Myocyte (in vitro differentiated cells): Measurements from ENCODE around the gene PTPRN2. TPM values are rescaled to one million over a fixed set of nuclear protein-coding genes. Genes with fewer than 3 reads are reported as not detected.
A peak's percentile ranks its signal among the peaks of the same experiment; 100 is the strongest.

Experiments used
- DNase-seq: peaks from one replicate; pipeline ENCODE4 v3.0.0-alpha.2; 2012; ENCODE audit warnings: low read depth
- total RNA-seq: library from RNA; depleted of rRNA; stranded (reverse); fragments of >200 nt; gene quantifications from 2 replicates; pipeline ENCODE4 v1.2.3, GENCODE V29; 2014

The PTPRN2 gene
- total RNA-seq, 1 donor from 2014 or later, result 0.24 TPM

- DNase-seq, result no peak
Observed at GRCh38 chr7:158579662-158580646, 7.7 kb downstream of the PTPRN2 start.

- no peak for DNase-seq
Observed at GRCh38 chr7:158576050-158576762, 11.4 kb downstream of the PTPRN2 start.

GRCh38 chr7:158574308-158575036 is 13.2 kb downstream of the PTPRN2 start:
- no peak for DNase-seq

DNA sequence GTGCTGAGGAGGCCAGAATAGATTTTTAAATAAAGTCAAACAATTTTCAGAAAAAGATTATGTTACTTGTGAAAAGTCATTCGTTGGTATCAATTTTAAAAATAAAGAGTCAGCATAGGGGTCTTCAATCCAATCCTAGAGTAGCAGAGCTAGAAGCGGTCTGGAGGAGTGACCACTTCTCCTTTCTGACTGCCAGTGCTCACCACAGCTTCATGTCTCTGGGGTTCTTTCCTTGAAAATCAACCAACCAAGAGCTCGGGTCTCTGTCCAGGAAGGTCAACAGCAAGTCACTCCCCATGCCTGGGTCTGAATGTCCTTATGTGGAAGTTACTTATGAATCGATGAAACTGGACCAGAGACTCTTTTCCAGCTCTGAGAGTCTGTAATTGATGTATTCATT is 14.3 kb downstream of the PTPRN2 start:
- no peak for DNase-seq

GRCh38 chr7:158572000-158572828 is 15.4 kb downstream of the PTPRN2 start:
- peak; percentile 91 for DNase-seq

DNA sequence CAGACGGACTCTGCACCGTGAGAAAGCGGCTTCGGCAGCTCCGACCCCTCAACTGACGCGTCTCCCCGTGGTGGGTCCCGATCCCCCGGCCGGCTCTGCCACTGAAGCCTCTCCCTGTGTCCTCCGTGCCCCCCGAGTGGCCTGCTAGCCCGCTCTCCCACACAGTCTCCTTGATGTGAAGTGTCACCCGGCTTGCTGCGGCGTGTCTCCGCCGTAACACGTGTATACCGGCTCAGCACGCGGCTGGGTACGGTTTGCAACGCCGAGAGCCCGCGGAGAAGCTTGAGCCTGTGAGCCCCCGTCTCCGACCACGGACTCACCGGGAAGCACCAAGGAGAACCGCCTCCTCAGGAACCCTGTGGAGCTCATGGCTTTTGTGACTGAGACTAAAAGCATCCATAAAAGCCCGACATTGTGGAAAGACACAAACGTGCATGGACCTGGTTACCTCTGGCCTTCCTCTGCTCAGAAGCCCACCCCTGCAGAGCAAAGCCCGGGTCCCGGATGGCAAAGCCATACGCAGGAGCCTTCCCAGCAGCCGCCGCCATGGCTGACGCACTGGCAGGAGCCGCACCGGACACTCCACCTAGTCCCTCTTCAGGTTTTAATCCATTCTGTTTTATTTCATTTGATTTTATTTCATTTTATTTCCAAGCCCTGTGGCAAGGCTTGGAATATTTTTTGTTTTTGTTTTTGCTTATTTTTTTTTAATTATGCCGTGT is 17.0 kb downstream of the PTPRN2 start:
- DNase-seq, result no peak

GRCh38 chr7:158569858-158570323 is 17.7 kb downstream of the PTPRN2 start:
- DNase-seq, result no peak

DNA sequence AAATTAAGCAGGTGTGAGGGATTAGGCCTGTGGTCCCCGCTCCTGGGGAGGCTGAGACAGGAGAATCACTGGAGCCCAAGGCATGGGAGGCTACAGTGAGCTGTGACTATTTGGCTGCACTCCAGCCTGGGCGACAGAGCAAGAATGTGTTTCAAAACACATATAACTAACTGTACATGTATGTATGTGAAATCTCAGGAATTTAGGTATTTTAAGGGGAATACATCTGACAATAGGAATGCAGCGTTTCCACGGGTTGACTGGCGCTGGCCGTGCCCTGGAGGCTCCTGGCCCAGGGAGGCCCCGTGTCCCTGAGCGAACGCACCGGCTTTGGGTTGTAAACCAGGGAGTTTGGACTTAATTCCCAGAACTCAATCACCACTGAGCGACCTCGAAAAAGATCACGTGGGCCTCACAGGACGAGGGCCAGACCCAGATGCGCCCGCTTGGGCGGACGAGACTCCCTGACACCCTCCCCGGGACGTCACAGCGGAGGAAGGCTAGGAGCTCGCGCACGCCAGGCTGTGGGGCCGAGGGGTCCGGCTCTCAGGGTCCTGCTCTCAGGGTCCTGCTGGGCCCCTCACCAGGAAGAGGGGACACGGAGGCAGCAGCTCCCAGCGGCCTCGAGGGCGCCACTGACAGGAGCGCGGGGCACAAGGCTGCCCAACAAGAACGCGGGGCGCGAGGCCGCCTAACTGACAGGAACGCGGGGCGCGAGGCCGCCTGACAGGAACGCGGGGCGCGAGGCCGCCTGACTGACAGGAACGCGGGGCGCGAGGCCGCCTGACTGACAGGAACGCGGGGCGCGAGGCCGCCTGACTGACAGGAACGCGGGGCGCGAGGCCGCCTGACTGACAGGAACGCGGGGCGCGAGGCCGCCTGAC is 18.4 kb downstream of the PTPRN2 start:
- no peak for DNase-seq

GRCh38 chr7:158567153-158567603 is 20.4 kb downstream of the PTPRN2 start:
- DNase-seq, result no peak

- peak; percentile 45 for DNase-seq
Observed at GRCh38 chr7:158564663-158565035, 23.0 kb downstream of the PTPRN2 start.

DNA sequence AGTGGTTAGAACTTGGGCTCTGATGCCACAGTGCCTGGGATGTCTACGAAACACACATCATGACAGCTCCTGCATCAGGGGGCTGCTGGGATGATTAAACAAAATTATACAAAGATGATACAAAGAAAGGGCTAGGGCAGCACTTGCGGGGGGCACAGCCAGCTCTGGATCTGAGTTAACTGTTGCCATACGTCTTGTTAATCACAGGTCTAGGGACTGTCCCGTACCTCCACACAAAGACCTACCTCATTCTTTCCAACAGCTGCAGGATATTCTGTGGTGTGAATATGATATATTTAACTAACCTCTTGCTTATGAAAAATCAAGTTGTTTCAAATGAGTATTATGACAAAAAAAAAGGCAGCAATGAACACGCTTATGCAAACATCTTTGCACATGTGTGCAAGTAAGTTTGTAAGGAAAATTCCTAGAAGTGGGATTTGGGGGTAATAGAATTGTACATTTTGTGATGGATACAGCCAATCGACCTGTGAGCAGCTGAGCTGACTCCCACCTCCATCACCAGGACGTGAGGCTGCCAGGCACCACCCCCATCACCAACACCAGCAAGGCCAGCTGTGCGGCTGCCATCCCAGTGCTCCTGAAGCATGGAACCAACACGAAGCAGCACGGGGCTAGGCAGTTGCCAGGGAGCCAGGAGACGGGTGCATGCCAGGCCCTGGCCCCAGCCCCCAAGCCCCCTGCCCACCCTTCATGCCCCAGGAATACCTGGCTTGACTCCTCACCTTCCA is 23.5 kb downstream of the PTPRN2 start:
- no peak for DNase-seq

- DNase-seq, result no peak
Observed at GRCh38 chr7:158563051-158563450, 24.6 kb downstream of the PTPRN2 start.

- DNase-seq, result no peak
Observed at GRCh38 chr7:158562517-158562916, 25.1 kb downstream of the PTPRN2 start.

DNA sequence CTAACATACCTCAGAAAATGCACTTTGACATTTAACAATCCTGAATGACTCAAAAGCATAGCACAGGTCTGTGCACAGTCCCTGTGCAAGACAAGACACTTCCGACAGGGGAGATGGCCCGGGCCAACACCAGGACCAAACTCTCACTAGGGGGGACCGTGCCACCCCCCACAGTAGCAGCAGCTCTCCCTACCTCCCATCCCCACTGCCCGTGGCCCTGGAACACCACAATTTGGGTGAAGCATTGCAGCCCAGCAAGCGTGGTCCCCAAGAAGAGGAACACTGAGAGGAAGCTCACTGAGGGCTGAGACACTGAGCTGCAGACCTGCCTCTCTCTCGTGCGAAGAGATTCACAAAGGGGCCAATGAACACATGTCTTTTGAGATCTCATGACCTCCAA is 26.0 kb downstream of the PTPRN2 start:
- DNase-seq, result no peak

DNA sequence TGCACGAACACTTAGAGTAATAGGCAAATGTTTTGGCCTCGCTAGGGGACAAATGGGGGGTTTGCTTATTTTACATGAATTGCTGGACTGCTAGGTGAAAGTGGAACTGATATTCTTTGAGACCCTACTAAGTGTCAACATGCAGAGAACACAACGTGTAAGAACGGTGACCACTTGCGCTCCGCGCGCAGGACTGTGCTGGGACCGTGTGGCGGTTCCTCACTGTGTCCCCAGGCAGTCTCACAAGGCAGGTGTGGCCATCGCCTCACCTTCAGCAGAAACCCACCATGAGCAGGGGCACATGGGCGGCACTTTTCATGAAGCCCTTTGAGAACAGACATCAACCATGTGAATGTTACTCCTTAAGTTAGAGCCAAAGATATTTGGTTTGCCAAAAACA is 27.2 kb downstream of the PTPRN2 start:
- DNase-seq, result no peak

- no peak for DNase-seq
Observed at GRCh38 chr7:158559356-158559755, 28.3 kb downstream of the PTPRN2 start.

DNA sequence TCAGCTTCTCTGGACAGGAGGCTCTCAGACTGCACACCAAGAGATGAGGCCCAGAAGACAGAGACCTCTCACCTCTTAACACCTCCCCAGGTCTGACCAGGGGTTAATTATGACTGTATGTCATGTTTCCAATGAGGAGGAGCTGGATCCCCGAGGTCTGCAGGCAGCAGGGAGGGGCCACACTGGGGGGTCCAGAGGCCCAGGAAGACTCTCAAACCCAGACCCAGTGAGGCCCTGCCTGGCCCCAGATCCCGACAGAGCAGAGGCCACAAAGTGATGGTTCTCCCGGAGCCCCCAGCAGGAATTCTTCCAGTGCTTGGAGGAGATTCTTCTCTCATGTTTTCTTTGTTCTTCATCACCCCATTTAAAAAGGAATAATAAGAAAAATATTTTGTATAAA is 28.8 kb downstream of the PTPRN2 start:
- DNase-seq, result no peak

- DNase-seq, result no peak
Observed at GRCh38 chr7:158557441-158557755, 30.2 kb downstream of the PTPRN2 start.
